Parathyroid adenoma (tissue), 2 donors: ENCODE measurements around the gene GPR65.

Source experiments
- H2AFZ ChIP-seq: fragments of 300-600 bp; sonication (generic); one replicate; pipeline ENCODE4 v1.7.0; 2017; ENCODE audit warnings: antibody characterized with exemption, mild to moderate bottlenecking
- H3K27ac ChIP-seq: fragments of 300-600 bp; sonication (generic); one replicate; pipeline ENCODE4 v1.7.0; 2017
- H3K27me3 ChIP-seq: fragments of 300-600 bp; sonication (generic); one replicate; pipeline ENCODE4 v1.7.0; 2017; ENCODE audit warnings: low read length; ENCODE audit not compliant: control insufficient read depth, insufficient read depth
- H3K36me3 ChIP-seq: fragments of 300-600 bp; sonication (generic); one replicate; pipeline ENCODE4 v1.7.0; 2017; ENCODE audit warnings: low read length; ENCODE audit not compliant: control insufficient read depth, insufficient read depth
- H3K4me1 ChIP-seq: fragments of 300-600 bp; sonication (generic); one replicate; pipeline ENCODE4 v1.7.0; 2017; ENCODE audit warnings: control low read depth
- H3K4me2 ChIP-seq: fragments of 300-600 bp; sonication (generic); one replicate; pipeline ENCODE4 v1.7.0; 2017; ENCODE audit warnings: low read length
- H3K4me3 ChIP-seq: fragments of 300-600 bp; sonication (generic); one replicate; pipeline ENCODE4 v1.7.0; 2017; ENCODE audit warnings: low read depth, low read length
- H3K79me2 ChIP-seq: fragments of 300-600 bp; sonication (generic); one replicate; pipeline ENCODE4 v1.7.0; 2017; ENCODE audit warnings: control low read depth
- H3K9ac ChIP-seq: fragments of 300-600 bp; sonication (generic); one replicate; pipeline ENCODE4 v1.7.0; 2017; ENCODE audit warnings: mild to moderate bottlenecking
- H3K9me3 ChIP-seq: fragments of 300-600 bp; sonication (generic); one replicate; pipeline ENCODE4 v1.7.0; 2017; ENCODE audit warnings: low read length; ENCODE audit not compliant: control insufficient read depth
- TF ChIP-seq, protein P1 (sequence below): fragments of 300-600 bp; sonication (generic); IDR thresholded peaks from one replicate; pipeline ENCODE4 v1.7.0; 2017; ENCODE audit warnings: antibody characterized with exemption, mild to moderate bottlenecking
- donor health status: primary hyperparathyroidism.

Gene GPR65, protein sequence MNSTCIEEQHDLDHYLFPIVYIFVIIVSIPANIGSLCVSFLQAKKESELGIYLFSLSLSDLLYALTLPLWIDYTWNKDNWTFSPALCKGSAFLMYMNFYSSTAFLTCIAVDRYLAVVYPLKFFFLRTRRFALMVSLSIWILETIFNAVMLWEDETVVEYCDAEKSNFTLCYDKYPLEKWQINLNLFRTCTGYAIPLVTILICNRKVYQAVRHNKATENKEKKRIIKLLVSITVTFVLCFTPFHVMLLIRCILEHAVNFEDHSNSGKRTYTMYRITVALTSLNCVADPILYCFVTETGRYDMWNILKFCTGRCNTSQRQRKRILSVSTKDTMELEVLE

DNA sequence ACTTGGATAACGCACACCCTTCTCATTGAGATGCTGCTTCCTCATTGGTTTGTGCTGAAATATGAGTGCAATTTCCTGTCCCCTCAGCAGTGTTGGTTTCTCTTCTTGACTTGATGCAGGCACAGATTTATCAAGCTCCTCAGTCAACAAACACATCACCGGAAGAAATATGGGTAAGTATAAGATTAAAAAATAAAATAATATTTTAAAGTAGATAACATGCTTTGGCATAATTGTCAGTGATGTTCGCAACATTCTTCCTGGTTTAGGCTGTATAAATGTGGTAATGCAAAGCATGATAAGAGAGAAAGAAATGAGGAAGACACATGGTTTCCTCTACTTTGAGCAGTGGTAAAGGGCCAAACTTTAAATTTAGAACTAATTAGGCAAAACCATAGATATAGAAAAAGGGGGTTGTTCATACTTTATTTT lies at the start of gene GPR65:
Gene GPR65 (plus strand): TSS at position 86 of the 432 bp plus-strand sequence. CDS start 5,713 bp downstream, outside the sequence.
- no peak within 1 kb of the TSS for H3K4me2 ChIP-seq
- no peaks in the 10 kb centered on the region for H3K9me3 ChIP-seq
- no peaks in the 10 kb centered on the region for H3K36me3 ChIP-seq
- no peaks in the 10 kb centered on the region for H3K4me1 ChIP-seq
- H2AFZ ChIP-seq, result no peak within 1 kb of the TSS
- no peaks in the 10 kb centered on the region for H3K27me3 ChIP-seq
- H3K9ac ChIP-seq, result no peak within 1 kb of the TSS
- TF ChIP-seq, protein P1, sequence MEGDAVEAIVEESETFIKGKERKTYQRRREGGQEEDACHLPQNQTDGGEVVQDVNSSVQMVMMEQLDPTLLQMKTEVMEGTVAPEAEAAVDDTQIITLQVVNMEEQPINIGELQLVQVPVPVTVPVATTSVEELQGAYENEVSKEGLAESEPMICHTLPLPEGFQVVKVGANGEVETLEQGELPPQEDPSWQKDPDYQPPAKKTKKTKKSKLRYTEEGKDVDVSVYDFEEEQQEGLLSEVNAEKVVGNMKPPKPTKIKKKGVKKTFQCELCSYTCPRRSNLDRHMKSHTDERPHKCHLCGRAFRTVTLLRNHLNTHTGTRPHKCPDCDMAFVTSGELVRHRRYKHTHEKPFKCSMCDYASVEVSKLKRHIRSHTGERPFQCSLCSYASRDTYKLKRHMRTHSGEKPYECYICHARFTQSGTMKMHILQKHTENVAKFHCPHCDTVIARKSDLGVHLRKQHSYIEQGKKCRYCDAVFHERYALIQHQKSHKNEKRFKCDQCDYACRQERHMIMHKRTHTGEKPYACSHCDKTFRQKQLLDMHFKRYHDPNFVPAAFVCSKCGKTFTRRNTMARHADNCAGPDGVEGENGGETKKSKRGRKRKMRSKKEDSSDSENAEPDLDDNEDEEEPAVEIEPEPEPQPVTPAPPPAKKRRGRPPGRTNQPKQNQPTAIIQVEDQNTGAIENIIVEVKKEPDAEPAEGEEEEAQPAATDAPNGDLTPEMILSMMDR, result no peak
- H3K27ac ChIP-seq, result no peak within 1 kb of the TSS
- H3K4me3 ChIP-seq, result no peak within 1 kb of the TSS
- H3K79me2 ChIP-seq, result no peaks in the 10 kb centered on the region

DNA sequence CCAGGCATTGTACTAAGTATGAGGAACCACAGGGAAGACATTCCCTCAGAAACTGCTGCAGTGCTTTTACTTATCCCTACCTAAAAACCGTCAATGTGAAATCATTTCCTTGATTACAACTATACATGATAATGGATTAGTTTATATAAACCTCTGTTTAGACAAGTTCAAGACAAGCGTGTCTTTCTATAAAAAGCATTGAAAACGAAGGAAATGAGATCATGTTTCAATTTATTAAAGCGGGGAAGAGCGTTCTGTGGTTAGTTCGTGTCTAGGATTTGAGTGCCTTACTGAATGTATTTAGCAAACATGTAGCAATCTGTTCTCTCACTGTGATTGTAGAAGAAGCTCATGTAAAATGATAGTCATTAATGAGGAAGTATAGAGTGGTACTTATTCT lies 49.4 kb upstream of the GPR65 start:
- Histone ChIP-seq H3K27me3 (no peaks in the 10 kb centered on the region), H3K9me3 (no peaks in the 10 kb centered on the region), H3K4me1 (no peaks in the 10 kb centered on the region), H3K36me3 (no peaks in the 10 kb centered on the region), H3K79me2 (no peaks in the 10 kb centered on the region), H3K4me3 (no peak overlapping the region), H3K27ac (no peak overlapping the region), H3K4me2 (no peak overlapping the region), H2AFZ (no peak overlapping the region), H3K9ac (no peak overlapping the region)
- TF ChIP-seq, protein P1, result no peak

DNA sequence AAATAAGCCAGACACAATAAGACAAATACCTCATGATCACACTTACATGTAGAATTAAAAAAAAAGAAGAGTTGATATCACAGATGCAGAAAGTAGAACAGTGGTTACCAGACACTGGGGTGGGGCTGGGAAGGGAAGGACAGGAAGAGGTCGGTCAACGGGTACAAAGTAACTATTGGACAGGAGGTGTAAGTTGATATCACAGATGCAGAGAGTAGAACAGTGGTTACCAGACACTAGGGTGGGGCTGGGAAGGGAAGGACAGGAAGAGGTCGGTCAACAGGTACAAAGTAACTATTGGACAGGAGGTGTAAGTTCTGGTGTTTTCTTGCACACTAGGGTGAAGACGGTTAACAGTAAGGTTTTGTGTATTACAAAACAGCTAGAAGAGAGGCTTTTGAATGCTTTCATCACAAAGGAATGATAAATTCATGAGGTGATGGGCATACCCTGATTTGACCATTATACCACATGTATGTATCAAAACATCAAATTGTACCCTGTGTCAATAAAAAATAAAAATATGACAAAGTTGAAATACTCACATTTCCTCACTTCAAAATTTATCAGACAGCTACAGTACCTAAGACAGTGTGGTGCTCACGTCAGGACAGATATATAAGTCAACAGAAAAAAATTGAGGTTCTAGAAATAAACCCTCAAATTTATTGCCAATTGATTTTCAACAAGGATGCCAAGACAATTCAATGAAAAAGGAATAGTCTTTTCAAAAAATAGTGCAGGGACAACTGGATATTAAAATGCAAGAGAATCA lies 44.7 kb upstream of the GPR65 start:
- no peaks in the 10 kb centered on the region for H3K36me3 ChIP-seq
- H3K79me2 ChIP-seq, result no peaks in the 10 kb centered on the region
- no peak overlapping the region for H3K4me3 ChIP-seq
- H3K27me3 ChIP-seq, result no peaks in the 10 kb centered on the region
- H2AFZ ChIP-seq, result no peak overlapping the region
- no peak overlapping the region for H3K27ac ChIP-seq
- TF ChIP-seq, protein P1, result no peak
- H3K4me1 ChIP-seq, result no peaks in the 10 kb centered on the region
- H3K9ac ChIP-seq, result no peak overlapping the region
- H3K4me2 ChIP-seq, result no peak overlapping the region
- H3K9me3 ChIP-seq, result no peaks in the 10 kb centered on the region

DNA sequence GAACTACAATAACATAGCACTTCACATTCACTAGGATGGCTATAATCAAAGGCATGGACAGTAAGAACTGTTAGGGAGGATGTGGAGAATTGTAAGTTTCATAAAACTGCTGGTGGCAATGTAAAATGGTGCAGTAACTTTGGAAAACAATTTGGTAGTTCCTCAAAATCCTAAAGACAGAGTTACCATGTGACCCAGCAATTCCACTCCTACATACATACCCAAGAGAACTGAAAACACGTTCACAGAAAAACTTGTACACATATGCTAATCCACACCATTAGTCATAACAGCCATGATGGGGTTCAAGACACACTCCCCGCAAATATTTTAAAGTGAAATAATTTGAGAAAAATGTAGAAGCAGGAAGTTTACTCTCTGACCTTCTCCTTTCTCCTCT lies 43.7 kb upstream of the GPR65 start:
- Histone ChIP-seq H3K36me3 (no peaks in the 10 kb centered on the region), H3K79me2 (no peaks in the 10 kb centered on the region), H3K4me1 (no peaks in the 10 kb centered on the region), H3K9ac (no peak overlapping the region), H3K4me3 (no peak overlapping the region), H3K9me3 (no peaks in the 10 kb centered on the region), H3K27ac (no peak overlapping the region), H3K27me3 (no peaks in the 10 kb centered on the region), H2AFZ (no peak overlapping the region), H3K4me2 (no peak overlapping the region)
- TF ChIP-seq, protein P1, result no peak
